Sigmoid colon (tissue), 7 donors: ENCODE results near the gene TEX12. TPM values are rescaled to one million over a fixed set of nuclear protein-coding genes. Genes with fewer than 3 reads are reported as not detected.
A peak's percentile ranks its signal among the peaks of the same experiment; 100 is the strongest.

Experiments used
- DNase-seq: peaks from one replicate; pipeline ENCODE4 v3.0.0-alpha.2; 2019
- H3K27ac ChIP-seq, 4 donors: fragments of 200-600 bp; sonication (generic); one replicate each; pipeline ENCODE4 v1.5.1; 2016 to 2019; ENCODE audit warnings: mild to moderate bottlenecking in 1 of 4
- H3K27me3 ChIP-seq, 3 donors: fragments of 200-600 bp; sonication (generic); one replicate each; pipeline ENCODE4 v1.5.1; 2019; ENCODE audit warnings: mild to moderate bottlenecking in 1 of 3
- H3K36me3 ChIP-seq, 4 donors: fragments of 200-600 bp; sonication (generic); one replicate each; pipeline ENCODE4 v1.5.1; 2016 to 2019
- H3K4me1 ChIP-seq, 4 donors: fragments of 200-600 bp; sonication (generic); one replicate each; pipeline ENCODE4 v1.5.1; 2017 to 2019
- H3K4me3 ChIP-seq, 4 donors: fragments of 200-600 bp; sonication (generic); one replicate each; pipeline ENCODE4 v1.5.1; 2017 to 2019; ENCODE audit warnings: mild to moderate bottlenecking in 2 of 4, moderate library complexity in 1 of 4
- H3K9me3 ChIP-seq, 4 donors: fragments of 200-600 bp in 3 of 4; sonication (generic) in 3 of 4; one replicate each; pipeline versions ENCODE4 v1.5.1 to v1.6.1; 2013 to 2019
- EP300 ChIP-seq, 4 donors: sonication (generic); formaldehyde crosslinking; IDR thresholded peaks; one replicate each; pipeline ENCODE4 v1.6.1; 2017; ENCODE audit warnings: antibody characterized with exemption in 4 of 4
- POLR2A ChIP-seq, 2 donors: fragments of 450-650 bp; IDR thresholded peaks; one replicate each; pipeline ENCODE4 v1.6.1; 2016; ENCODE audit warnings: antibody characterized with exemption in 2 of 2, mild to moderate bottlenecking in 2 of 2, moderate library complexity in 2 of 2
- POLR2AphosphoS5 ChIP-seq, 4 donors: sonication (generic); formaldehyde crosslinking; IDR thresholded peaks; one replicate each; pipeline ENCODE4 v1.6.1; 2017; ENCODE audit warnings: antibody characterized with exemption in 4 of 4
- WGBS, 2 donors: extraction: QIAGEN DNeasy Blood & Tissue Kit; methylation state at CpG; one replicate each; pipeline ENCODE4 v1.1.7; 2013; 5-methylcytosine and 5-hydroxymethylcytosine counted together
- intact Hi-C: fragments of 100-400 bp; cut with DNase I; formaldehyde crosslinking; loops from one replicate; pipeline ENCODE4 v1.15.1; 2023
- polyA plus RNA-seq, 3 donors: library from polyadenylated mRNA; stranded (reverse); fragments of 200-250 nt; gene quantifications; one replicate each; pipeline ENCODE4 v1.2.3, GENCODE V29; 2013
- total RNA-seq, 4 donors: library from RNA; depleted of rRNA; stranded (reverse); fragments of >200 nt; gene quantifications; one replicate each; pipeline ENCODE4 v1.1.0, GENCODE V29; 2016
- TF ChIP-seq, protein P1 (sequence below), 4 experiments: fragments of 450-650 bp in 3 of 4; fragments of 200-600 bp in 1 of 4; IDR thresholded peaks; one replicate each; pipeline ENCODE4 v1.5.1; 2016 to 2019; ENCODE audit warnings: antibody characterized with exemption in 4 of 4, mild to moderate bottlenecking in 3 of 4, moderate library complexity in 2 of 4
- donor health status: healthy with polysubstance abuse.
- donor health status: Bipolar disorder and iron deficiency.
- donor health status: healthy.

The TEX12 gene
- total and polyA plus RNA-seq, 7 donors: 0.68 to 1.5 (median 1.1) TPM; not detected in 4

DNA sequence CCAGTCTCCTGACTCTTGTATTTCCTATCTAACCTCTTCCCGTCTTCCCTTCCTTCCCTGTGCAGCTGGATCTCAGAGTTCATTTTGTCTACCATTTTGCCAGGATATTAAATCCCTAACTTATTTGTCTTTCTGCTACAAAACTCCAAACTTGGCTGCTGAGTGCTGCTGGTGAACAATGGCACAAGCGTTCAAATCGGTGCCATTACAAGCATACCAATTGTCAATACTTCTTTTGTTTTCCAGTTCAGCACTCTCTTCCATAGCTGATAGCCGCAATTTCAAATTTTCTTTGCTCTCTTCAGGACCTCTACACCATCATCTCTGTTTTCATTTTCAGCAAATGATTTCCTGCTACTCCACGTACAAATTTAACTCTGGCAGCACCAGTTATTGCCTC is 16.7 kb upstream of the TEX12 start:
- no peak for TF ChIP-seq POLR2AphosphoS5 (IDR thresholded peaks at IDR 0.05)
- TF ChIP-seq, protein P1, sequence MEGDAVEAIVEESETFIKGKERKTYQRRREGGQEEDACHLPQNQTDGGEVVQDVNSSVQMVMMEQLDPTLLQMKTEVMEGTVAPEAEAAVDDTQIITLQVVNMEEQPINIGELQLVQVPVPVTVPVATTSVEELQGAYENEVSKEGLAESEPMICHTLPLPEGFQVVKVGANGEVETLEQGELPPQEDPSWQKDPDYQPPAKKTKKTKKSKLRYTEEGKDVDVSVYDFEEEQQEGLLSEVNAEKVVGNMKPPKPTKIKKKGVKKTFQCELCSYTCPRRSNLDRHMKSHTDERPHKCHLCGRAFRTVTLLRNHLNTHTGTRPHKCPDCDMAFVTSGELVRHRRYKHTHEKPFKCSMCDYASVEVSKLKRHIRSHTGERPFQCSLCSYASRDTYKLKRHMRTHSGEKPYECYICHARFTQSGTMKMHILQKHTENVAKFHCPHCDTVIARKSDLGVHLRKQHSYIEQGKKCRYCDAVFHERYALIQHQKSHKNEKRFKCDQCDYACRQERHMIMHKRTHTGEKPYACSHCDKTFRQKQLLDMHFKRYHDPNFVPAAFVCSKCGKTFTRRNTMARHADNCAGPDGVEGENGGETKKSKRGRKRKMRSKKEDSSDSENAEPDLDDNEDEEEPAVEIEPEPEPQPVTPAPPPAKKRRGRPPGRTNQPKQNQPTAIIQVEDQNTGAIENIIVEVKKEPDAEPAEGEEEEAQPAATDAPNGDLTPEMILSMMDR (IDR thresholded peaks at IDR 0.05): no peak
- no peak for TF ChIP-seq EP300 (IDR thresholded peaks at IDR 0.05)
- TF ChIP-seq POLR2A (IDR thresholded peaks at IDR 0.05): no peak
- no peaks in the 10 kb centered on the region for H3K36me3 ChIP-seq
- no peaks in the 10 kb centered on the region for H3K27me3 ChIP-seq
- WGBS, 2 donors: 86 to 90% methylated on average over 5 of the region's 5 CpGs
- intact Hi-C loops: no loop called here
- no peaks in the 10 kb centered on the region for H3K4me1 ChIP-seq
- no peak for DNase-seq
- no peak overlapping the region for H3K27ac ChIP-seq
- H3K9me3 ChIP-seq: no peaks in the 10 kb centered on the region
- no peak overlapping the region for H3K4me3 ChIP-seq

DNA sequence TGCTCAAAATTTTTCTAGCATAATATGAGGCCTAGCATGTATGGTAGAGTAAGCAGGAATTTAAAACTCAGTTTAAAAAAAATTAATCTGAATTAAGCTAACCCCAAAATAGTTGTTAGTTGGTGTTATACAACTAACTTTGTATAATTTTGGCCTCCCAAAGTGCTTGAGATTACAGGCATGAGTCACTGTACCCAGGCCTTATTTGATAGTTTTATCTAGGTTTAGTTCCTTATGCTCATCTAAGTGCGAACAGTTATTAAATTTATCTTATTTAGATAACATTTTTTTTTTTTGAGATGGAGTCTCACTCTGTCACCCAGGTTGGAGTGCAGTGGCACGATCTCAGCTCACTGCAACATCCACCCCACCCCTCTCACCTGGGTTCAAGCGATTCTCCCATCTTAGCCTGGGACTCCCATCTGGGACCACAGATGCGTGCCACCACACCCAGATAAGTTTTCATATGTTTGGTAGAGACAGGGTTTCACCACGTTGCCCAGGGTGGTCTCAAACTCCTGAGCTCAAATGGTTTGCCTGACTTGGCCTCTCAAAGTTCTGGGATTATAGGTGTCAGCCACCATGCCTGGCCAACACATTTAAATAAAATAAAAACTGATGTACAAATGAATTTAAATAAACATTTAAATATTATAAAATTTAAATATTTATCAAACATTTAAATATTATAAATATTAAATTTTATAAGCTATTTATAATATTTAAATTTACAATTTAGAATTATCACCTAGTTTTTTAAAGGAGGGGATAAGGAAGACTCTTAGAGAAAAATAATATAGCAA is 10.8 kb upstream of the TEX12 start:
- TF ChIP-seq EP300 (IDR thresholded peaks at IDR 0.05): no peak
- no peak for TF ChIP-seq POLR2A (IDR thresholded peaks at IDR 0.05)
- TF ChIP-seq POLR2AphosphoS5 (IDR thresholded peaks at IDR 0.05): no peak
- TF ChIP-seq, protein P1 (IDR thresholded peaks at IDR 0.05): no peak
- H3K27ac ChIP-seq: no peak overlapping the region

DNA sequence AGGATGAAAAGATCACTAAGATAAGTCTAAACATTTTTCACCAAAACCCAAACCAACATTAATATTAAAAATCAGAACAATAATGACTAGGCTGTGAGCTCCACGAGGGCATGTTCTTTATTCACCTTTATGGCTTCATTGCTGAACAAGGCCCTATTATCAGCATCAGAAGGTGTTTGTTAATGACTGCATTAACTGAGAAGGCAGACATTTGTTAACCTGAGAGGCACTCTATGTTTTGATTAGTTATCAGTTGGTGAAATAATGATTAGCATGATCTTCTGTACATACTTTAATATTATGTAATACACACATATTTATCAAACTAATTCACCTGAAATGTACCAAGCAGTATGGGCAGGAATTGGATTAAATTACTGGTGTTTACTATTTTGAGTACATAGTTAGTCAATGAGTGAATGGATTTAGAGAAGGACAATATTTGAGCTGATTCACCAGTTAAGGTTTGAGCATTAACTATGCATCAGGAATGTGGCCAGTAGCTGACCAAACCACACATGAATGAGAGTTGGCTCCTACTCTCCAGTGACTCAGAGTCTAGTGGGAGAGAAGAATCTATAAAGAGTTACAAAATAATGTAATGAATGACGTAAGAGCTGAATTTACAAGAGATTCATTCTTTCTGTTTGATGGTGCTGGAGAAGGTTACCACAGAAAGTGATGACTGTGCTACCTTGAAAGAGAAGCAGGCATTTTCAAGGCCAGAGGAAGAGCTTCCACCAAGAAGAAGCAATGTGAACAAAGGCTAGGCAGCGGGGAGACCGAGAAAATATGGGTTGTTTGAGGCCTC is 10.0 kb upstream of the TEX12 start:
- WGBS, 2 donors: 78 to 83% methylated on average over 4 of the region's 4 CpGs
- H3K27ac ChIP-seq: peak overlapping the region in 1 of 4 donors; percentile 31
- no peak overlapping the region for H3K4me3 ChIP-seq
- intact Hi-C loops: no loop called here
- H3K27me3 ChIP-seq: no peaks in the 10 kb centered on the region
- TF ChIP-seq POLR2AphosphoS5 (IDR thresholded peaks at IDR 0.05) (peak in 1 of 4 donors; percentile 47), POLR2A (IDR thresholded peaks at IDR 0.05) (no peak), EP300 (IDR thresholded peaks at IDR 0.05) (no peak)
- H3K9me3 ChIP-seq: no peaks in the 10 kb centered on the region
- H3K4me1 ChIP-seq: peaks cover 0 to 19% (median 7%) of the 10 kb centered on the region in 4 donors
- H3K36me3 ChIP-seq: no peaks in the 10 kb centered on the region
- DNase-seq: no peak

More for the DNA sequence above, 10.8 kb upstream of the TEX12 start:
- Histone ChIP-seq H3K36me3 (no peaks in the 10 kb centered on the region), H3K4me3 (no peak overlapping the region), H3K9me3 (no peaks in the 10 kb centered on the region), H3K27me3 (no peaks in the 10 kb centered on the region), H3K4me1 (peaks cover 0 to 17% (median 7%) of the 10 kb centered on the region in 4 donors)
- intact Hi-C loops: no loop called here
- no peak for DNase-seq
- 79 to 89% methylated on average over 5 of the region's 5 CpGs for WGBS, 2 donors

DNA sequence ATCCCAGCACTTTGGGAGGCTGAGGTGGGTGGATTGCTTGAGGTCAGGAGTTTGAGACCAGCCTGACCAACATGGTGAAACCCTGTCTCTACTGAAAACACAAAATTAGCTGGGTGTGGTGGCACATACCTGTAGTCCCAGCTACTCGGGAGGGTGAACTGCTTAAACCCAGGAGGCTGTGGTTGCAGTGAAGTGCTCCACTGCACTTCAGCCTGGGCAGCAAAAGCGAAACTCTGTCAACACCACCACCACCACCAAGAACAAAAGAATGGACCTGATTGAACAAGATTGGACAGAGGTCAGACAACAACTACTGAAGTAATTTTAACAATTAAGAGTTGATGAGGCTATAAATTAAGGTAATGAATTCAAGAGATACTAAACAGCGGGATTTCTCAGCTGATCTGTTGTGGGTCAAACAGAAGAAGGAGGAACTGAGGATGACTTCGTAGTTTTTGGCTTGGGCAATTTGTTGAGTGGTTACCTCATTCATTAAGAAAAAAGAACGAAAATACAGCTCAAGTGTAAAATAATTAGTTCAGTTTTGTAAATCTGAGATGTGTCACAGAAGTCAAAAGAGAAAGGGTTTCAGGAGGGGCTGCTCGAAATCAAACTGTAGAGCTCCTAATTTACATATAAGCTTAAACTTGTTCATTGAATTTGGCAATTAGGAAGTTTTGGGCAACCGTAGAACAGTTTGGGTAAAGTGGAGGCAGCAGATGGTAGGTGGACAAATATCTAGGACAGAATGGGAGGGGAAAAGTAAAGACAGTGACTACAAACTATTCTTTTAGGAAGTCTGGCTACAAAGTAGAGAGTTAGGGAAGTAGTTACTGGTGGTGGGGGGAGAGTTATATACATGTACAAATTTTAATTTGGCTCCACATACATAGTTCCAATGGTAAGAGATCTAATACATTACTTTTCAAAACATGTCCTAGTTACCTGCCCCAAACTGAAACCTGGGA is 7.8 kb upstream of the TEX12 start:
- no peak overlapping the region for H3K27ac ChIP-seq
- no peak overlapping the region for H3K4me3 ChIP-seq
- no peaks in the 10 kb centered on the region for H3K36me3 ChIP-seq
- TF ChIP-seq POLR2A (IDR thresholded peaks at IDR 0.05) (no peak), POLR2AphosphoS5 (IDR thresholded peaks at IDR 0.05) (no peak), EP300 (IDR thresholded peaks at IDR 0.05) (no peak)
- TF ChIP-seq, protein P1 (IDR thresholded peaks at IDR 0.05): no peak
- DNase-seq: no peak
- peaks cover 0 to 19% (median 7%) of the 10 kb centered on the region in 4 donors for H3K4me1 ChIP-seq
- 82 to 83% methylated on average over 7 of the region's 7 CpGs for WGBS, 2 donors
- no peaks in the 10 kb centered on the region for H3K27me3 ChIP-seq
- H3K9me3 ChIP-seq: no peaks in the 10 kb centered on the region
- intact Hi-C loops: no loop called here
